GM12878 (cell line): ENCODE data around the gene GTSF1L.
A peak's percentile ranks its signal among the peaks of the same experiment; 100 is the strongest.

ENCODE experiments used
- BCL11A ChIP-seq: IDR thresholded peaks from 2 replicates; pipeline ENCODE4 v1.6.1; 2011; ENCODE audit warnings: low read depth, low read length
- CTCF ChIP-seq, 3 experiments: IDR thresholded peaks in 2 of 3; conservative IDR thresholded peaks in 1 of 3; 2 replicates each; pipeline ENCODE4 v1.5.1; 2011; ENCODE audit warnings: low read depth in 3 of 3, low read length in 3 of 3, mild to moderate bottlenecking in 3 of 3, control low read depth in 2 of 3, moderate library complexity in 2 of 3, inconsistent platforms in 1 of 3, mixed read lengths in 1 of 3; ENCODE audit not compliant: control insufficient read depth in 2 of 3, insufficient read depth in 1 of 3; ENCODE audit errors: extremely low read depth in 1 of 3
- EGR1 ChIP-seq, 2 experiments: IDR thresholded peaks; 1 replicate in 1 of 2; 2 replicates in 1 of 2; pipeline ENCODE4 v1.6.1; 2011 to 2012; ENCODE audit warnings: low read depth in 2 of 2, low read length in 2 of 2, borderline replicate concordance in 1 of 2, mild to moderate bottlenecking in 1 of 2, moderate library complexity in 1 of 2
- GABPA ChIP-seq: IDR thresholded peaks from 2 replicates; pipeline ENCODE4 v1.6.1; 2014; ENCODE audit warnings: antibody characterized with exemption, low read depth, mild to moderate bottlenecking, inconsistent platforms
- HDAC2 ChIP-seq: fragments of 200-600 bp; sonication (generic); IDR thresholded peaks from 2 replicates; pipeline ENCODE4 v1.6.1; 2017
- IRF5 ChIP-seq: fragments of 450-650 bp; IDR thresholded peaks from 2 replicates; pipeline ENCODE4 v1.6.1; 2017; ENCODE audit warnings: borderline replicate concordance
- MAX ChIP-seq: IDR thresholded peaks from 2 replicates; pipeline ENCODE4 v1.6.1; 2012; ENCODE audit warnings: low read depth, low read length, improper control_type of control experiment
- MXI1 ChIP-seq: fragments of 150-350 bp; IDR thresholded peaks from 2 replicates; pipeline ENCODE4 v1.6.1; 2011; ENCODE audit warnings: low read depth, mild to moderate bottlenecking, inconsistent platforms, low read length, improper control_type of control experiment
- NR2C1 ChIP-seq: fragments of 450-650 bp; IDR thresholded peaks from 2 replicates; pipeline ENCODE4 v1.6.1; 2017; ENCODE audit warnings: antibody characterized with exemption, mild to moderate bottlenecking, moderate library complexity
- POLR2A ChIP-seq: IDR thresholded peaks from 2 replicates; pipeline ENCODE4 v1.6.1; 2011; ENCODE audit warnings: low read depth, mild to moderate bottlenecking, low read length
- POLR2AphosphoS5 ChIP-seq: IDR thresholded peaks from 2 replicates; pipeline ENCODE4 v1.6.1; 2011; ENCODE audit warnings: mild to moderate bottlenecking, low read length, inconsistent platforms
- TCF7 ChIP-seq: IDR thresholded peaks from 2 replicates; pipeline ENCODE4 v1.6.1; 2014; ENCODE audit warnings: antibody characterized with exemption, borderline replicate concordance
- ZSCAN29 ChIP-seq: fragments of 450-650 bp; IDR thresholded peaks from 2 replicates; pipeline ENCODE4 v1.6.1; 2017; ENCODE audit warnings: mild to moderate bottlenecking, moderate library complexity

GRCh38 chr20:43710370-43711044 lies 16.3 kb downstream of the GTSF1L start:
- TF ChIP-seq MXI1 (no peak), ZSCAN29 (no peak), POLR2AphosphoS5 (0 out of 2 replicates have a peak, but pooled peaks have one; percentile 21), HDAC2 (no peak), MAX (peak; percentile 38; the same call in 1 of the 2 replicates), POLR2A (no peak), NR2C1 (no peak), IRF5 (no peak), BCL11A (no peak), CTCF (IDR thresholded peaks at IDR 0.05 in 2 of 3, conservative IDR thresholded peaks at IDR 0.05 in 1 of 3; ENCODE audit: control insufficient read depth in 2 of 3, extremely low read depth in 1 of 3, insufficient read depth in 1 of 3, low read depth in 3 of 3, low read length in 3 of 3) (no peak), EGR1 (IDR thresholded peaks at IDR 0.05; ENCODE audit: borderline replicate concordance in 1 of 2, low read depth in 2 of 2, low read length in 2 of 2) (no peak), GABPA (no peak), TCF7 (no peak)
